Measurements from ENCODE around the gene RBM33. TPM values are rescaled to one million over a fixed set of nuclear protein-coding genes. Genes with fewer than 3 reads are reported as not detected.

RBM33 gene
- total and polyA plus RNA-seq, 2 of the 13 experiments (the other 11 are each of a cell fraction or from before 2014, with no cell fraction given), result 12.4 to 28.9 TPM

GRCh38 chr7:155764438-155764793 lies 120.0 kb downstream of the RBM33 start (continued):
- TF ChIP-seq PHB2 (IDR thresholded peaks at IDR 0.05; ENCODE audit: partially characterized antibody), result no peak

- intact Hi-C loops (cut with micrococcal nuclease; ENCODE audit: unreplicated experiment), result loop anchor here (10.0 kb wide), 2 partner anchors 351 to 381 kb away; no protein-coding TSS in a partner anchor
- 97% methylated on average over 8 of the region's 8 CpGs for WGBS (ENCODE audit: low lambda C conversion rate)
- H3K4me1 ChIP-seq (ENCODE audit: insufficient read depth, low read length), result no peaks in the 10 kb centered on the region
- peaks cover 38 to 82% of the 10 kb centered on the region in 2 experiments for H3K36me3 ChIP-seq (replicated peaks in 1 of 2; ENCODE audit: control insufficient read depth in 1 of 2, insufficient read depth in 2 of 2, low read length in 2 of 2)
- H3K9ac ChIP-seq (ENCODE audit: insufficient read depth, low read depth, low read length), result no peak overlapping the region
- no peak for ATAC-seq
- ChIA-PET CTCF (ENCODE audit: low intra/inter-chr PET ratio, low total read pairs) (no interaction called here), POLR2A (no interaction called here)
- in situ Hi-C loops (cut with HindIII; ENCODE audit: extremely low pct_ligation_motif_present, low pct_unique_long_range_greater_than_20kb), result loop anchor here (25.0 kb wide), 1 partner anchor 378 kb away; no protein-coding TSS in a partner anchor
- H3K27me3 ChIP-seq (ENCODE audit: control insufficient read depth in 1 of 2, insufficient read depth in 2 of 2, low read length in 2 of 2), result no peaks in the 10 kb centered on the region
- H3K9me3 ChIP-seq (ENCODE audit: low read length), result no peaks in the 10 kb centered on the region
- no peak for FAIRE-seq
- no peak overlapping the region for H2AFZ ChIP-seq (ENCODE audit: low read length)
- no TSS peak for BruUV-seq (replicated peaks)
- H3K79me2 ChIP-seq (ENCODE audit: insufficient read depth, low read length), result peaks cover 16% of the 10 kb centered on the region
- TF ChIP-seq ZNF780A (CRISPR knock-in tag; IDR thresholded peaks at IDR 0.05) (no peak), HDAC1 (CRISPR knock-in tag; IDR thresholded peaks at IDR 0.05) (no peak), ZNF256 (CRISPR knock-in tag; conservative IDR thresholded peaks at IDR 0.05) (no peak), EED (CRISPR knock-in tag; IDR thresholded peaks at IDR 0.05) (no peak), ZBTB8A (CRISPR knock-in tag; IDR thresholded peaks at IDR 0.05; ENCODE audit: borderline replicate concordance, low read depth) (no peak), ZMYM2 (CRISPR knock-in tag; IDR thresholded peaks at IDR 0.05) (no peak), ZUFSP (CRISPR knock-in tag; IDR thresholded peaks at IDR 0.05; ENCODE audit: borderline replicate concordance) (no peak), DZIP1 (CRISPR knock-in tag; IDR thresholded peaks at IDR 0.05) (no peak), ZNF18 (CRISPR knock-in tag; IDR thresholded peaks at IDR 0.05; ENCODE audit: insufficient replicate concordance) (no peak)
- TF ChIP-seq, protein P1, sequence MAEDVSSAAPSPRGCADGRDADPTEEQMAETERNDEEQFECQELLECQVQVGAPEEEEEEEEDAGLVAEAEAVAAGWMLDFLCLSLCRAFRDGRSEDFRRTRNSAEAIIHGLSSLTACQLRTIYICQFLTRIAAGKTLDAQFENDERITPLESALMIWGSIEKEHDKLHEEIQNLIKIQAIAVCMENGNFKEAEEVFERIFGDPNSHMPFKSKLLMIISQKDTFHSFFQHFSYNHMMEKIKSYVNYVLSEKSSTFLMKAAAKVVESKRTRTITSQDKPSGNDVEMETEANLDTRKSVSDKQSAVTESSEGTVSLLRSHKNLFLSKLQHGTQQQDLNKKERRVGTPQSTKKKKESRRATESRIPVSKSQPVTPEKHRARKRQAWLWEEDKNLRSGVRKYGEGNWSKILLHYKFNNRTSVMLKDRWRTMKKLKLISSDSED (CRISPR knock-in tag; IDR thresholded peaks at IDR 0.05), result no peak
- no peak overlapping the region for H3K4me3 ChIP-seq (replicated peaks in 1 of 3; ENCODE audit: insufficient read depth in 1 of 3, low read depth in 2 of 3, low read length in 3 of 3)
- H3K27ac ChIP-seq (ENCODE audit: extremely low read length, insufficient read depth, low read length), result no peak overlapping the region
- no peak for DNase-seq (ENCODE audit: low spot score)
- H3K4me2 ChIP-seq (ENCODE audit: low read depth, low read length), result no peak overlapping the region
- peaks cover 19% of the 10 kb centered on the region for H4K20me1 ChIP-seq (ENCODE audit: insufficient read depth, low read length)
Measured at GRCh38 chr7:155765458-155765857, 121.0 kb downstream of the RBM33 start.
